GM19023 (cell line): Measurements from ENCODE around the gene UBE2QL1.

Experiments
- ATAC-seq: cut with Tn5 transposase; IDR thresholded peaks from one replicate; pipeline ENCODE4 v1.9.1; 2021; ENCODE audit warnings: mild to moderate bottlenecking, moderate library complexity; ENCODE audit not compliant: unreplicated experiment

UBE2QL1 gene

GRCh38 chr5:6522331-6522730 lies 73.7 kb downstream of the UBE2QL1 start:
- no peak for ATAC-seq

- ATAC-seq = no peak
Observed at GRCh38 chr5:6522923-6523322, 74.3 kb downstream of the UBE2QL1 start.

- no peak for ATAC-seq
Observed at GRCh38 chr5:6525422-6525821, 76.8 kb downstream of the UBE2QL1 start.

GRCh38 chr5:6525910-6526309 lies 77.3 kb downstream of the UBE2QL1 start:
- ATAC-seq = no peak

- no peak for ATAC-seq
Observed at GRCh38 chr5:6527749-6528455, 79.2 kb downstream of the UBE2QL1 start.

- no peak for ATAC-seq
Observed at GRCh38 chr5:6535594-6535993, 86.9 kb downstream of the UBE2QL1 start.

GRCh38 chr5:6539060-6539459 lies 90.4 kb downstream of the UBE2QL1 start:
- ATAC-seq = no peak

- ATAC-seq = no peak
Observed at GRCh38 chr5:6540111-6540827, 91.6 kb downstream of the UBE2QL1 start.

- ATAC-seq = no peak
Observed at GRCh38 chr5:6541256-6542013, 92.8 kb downstream of the UBE2QL1 start.

- no peak for ATAC-seq
Observed at GRCh38 chr5:6542421-6543345, 94.0 kb downstream of the UBE2QL1 start.

GRCh38 chr5:6543346-6543730 lies 94.7 kb downstream of the UBE2QL1 start:
- no peak for ATAC-seq

GRCh38 chr5:6543830-6544560 lies 95.3 kb downstream of the UBE2QL1 start:
- ATAC-seq = no peak
